ENCODE results near the gene UGDH. TPM values are rescaled to one million over a fixed set of nuclear protein-coding genes. Genes with fewer than 3 reads are reported as not detected.
"Not testable (repeated sequence)": the region's sequence is repeated elsewhere in the genome, so short reads cannot be mapped to it uniquely, and the experiment has no call there.

UGDH gene
- total and polyA plus RNA-seq, 8 donors: 14.6 to 161 (median 33.2) TPM

- TF ChIP-seq POLR2AphosphoS5 (IDR thresholded peaks at IDR 0.05): no peak
- TF ChIP-seq EP300 (IDR thresholded peaks at IDR 0.05): no peak
- TF ChIP-seq POLR2A (IDR thresholded peaks at IDR 0.05): no peak
- no peak for TF ChIP-seq CTCF (IDR thresholded peaks at IDR 0.05)
- 75 to 78% (median 77%) methylated on average over 2 of the region's 2 CpGs for WGBS, 5 donors
- peaks cover 16 to 78% (median 68%) of the 10 kb centered on the region in 4 donors for H3K36me3 ChIP-seq
These were observed 10.8 kb downstream of the UGDH start for GRCh38 chr4:39516407-39516966.

GRCh38 chr4:39515669-39516401 lies 11.4 kb downstream of the UGDH start:
- peaks cover 23 to 82% (median 75%) of the 10 kb centered on the region in 4 donors for H3K36me3 ChIP-seq
- peak overlapping the region in 4 of 5 donors; percentile 60 to 88 (median 64) for H3K27ac ChIP-seq
- H3K9me3 ChIP-seq; DNase-seq; H3K4me3 ChIP-seq; intact Hi-C loops (cut with DNase I; ENCODE audit: low total_unique reads); H3K27me3 ChIP-seq: not testable (repeated sequence)
- peaks cover 6 to 11% (median 7%) of the 10 kb centered on the region in 4 donors for H3K4me1 ChIP-seq
- 93 to 96% (median 95%) methylated on average over 14 of the region's 14 CpGs for WGBS, 5 donors

More at GRCh38 chr4:39516407-39516966, 10.8 kb downstream of the UGDH start:
- H3K4me3 ChIP-seq: no peak overlapping the region
- H3K9me3 ChIP-seq: no peaks in the 10 kb centered on the region
- intact Hi-C loops (cut with DNase I; ENCODE audit: low total_unique reads): no loop called here
- DNase-seq: no peak
- peak overlapping the region in 3 of 5 donors; percentile 62 to 88 (median 67) for H3K27ac ChIP-seq
- H3K4me1 ChIP-seq: peaks cover 6 to 15% (median 7%) of the 10 kb centered on the region in 4 donors
- H3K27me3 ChIP-seq: no peaks in the 10 kb centered on the region

GRCh38 chr4:39514888-39515401 lies 12.3 kb downstream of the UGDH start:
- DNase-seq: peak; percentile 63 to 77
- Histone ChIP-seq H3K27me3 (no peaks in the 10 kb centered on the region), H3K4me3 (no peak overlapping the region), H3K9me3 (no peaks in the 10 kb centered on the region), H3K27ac (peak overlapping the region; percentile 60 to 88 (median 67)), H3K4me1 (peaks cover 6 to 11% (median 7%) of the 10 kb centered on the region in 4 donors), H3K36me3 (peaks cover 29 to 84% (median 78%) of the 10 kb centered on the region in 4 donors)
- intact Hi-C loops (cut with DNase I; ENCODE audit: low total_unique reads): no loop called here
- 35 to 59% (median 45%) methylated on average over 4 of the region's 4 CpGs for WGBS, 5 donors
- TF ChIP-seq EP300 (IDR thresholded peaks at IDR 0.05) (no peak), POLR2AphosphoS5 (IDR thresholded peaks at IDR 0.05) (peak in 2 of 3 donors; percentile 31 to 86)

GRCh38 chr4:39514266-39514665 lies 13.0 kb downstream of the UGDH start:
- not testable (repeated sequence) for DNase-seq
- peak overlapping the region; percentile 60 to 88 (median 67) for H3K27ac ChIP-seq

GRCh38 chr4:39510348-39510929 lies 16.8 kb downstream of the UGDH start:
- Histone ChIP-seq H3K27me3 (no peaks in the 10 kb centered on the region), H3K27ac (no peak overlapping the region), H3K4me3 (no peak overlapping the region), H3K9me3 (no peaks in the 10 kb centered on the region), H3K36me3 (peaks cover 65 to 90% (median 88%) of the 10 kb centered on the region in 4 donors), H3K4me1 (peaks cover 4 to 7% (median 7%) of the 10 kb centered on the region in 4 donors)
- TF ChIP-seq CTCF (IDR thresholded peaks at IDR 0.05) (no peak), POLR2A (IDR thresholded peaks at IDR 0.05) (no peak), POLR2AphosphoS5 (IDR thresholded peaks at IDR 0.05) (no peak), EP300 (IDR thresholded peaks at IDR 0.05) (no peak)
- no peak for DNase-seq
- 92 to 99% (median 95%) methylated on average over 5 of the region's 5 CpGs for WGBS, 5 donors
- intact Hi-C loops (cut with DNase I; ENCODE audit: low total_unique reads): no loop called here

More at GRCh38 chr4:39514266-39514665, 13.0 kb downstream of the UGDH start:
- peaks cover 30 to 84% (median 78%) of the 10 kb centered on the region in 4 donors for H3K36me3 ChIP-seq
- H3K27me3 ChIP-seq; H3K9me3 ChIP-seq; intact Hi-C loops (cut with DNase I; ENCODE audit: low total_unique reads); H3K4me3 ChIP-seq: not testable (repeated sequence)
- WGBS, 5 donors: 86 to 100% (median 97%) methylated on average over 1 of the region's 1 CpG
- H3K4me1 ChIP-seq: peaks cover 6 to 11% (median 7%) of the 10 kb centered on the region in 4 donors
